ENCODE results near the gene ZNF532.

GRCh38 chr18:59021500-59021899 lies 156.8 kb downstream of the ZNF532 start:
- no peak for TF ChIP-seq CTCF (IDR thresholded peaks at IDR 0.05)
- no peak for TF ChIP-seq ZFX (IDR thresholded peaks at IDR 0.05; ENCODE audit: borderline replicate concordance)
